ENCODE measurements around the gene ZKSCAN8. TPM values are rescaled to one million over a fixed set of nuclear protein-coding genes. Genes with fewer than 3 reads are reported as not detected.
"Not testable (repeated sequence)": the region's sequence is repeated elsewhere in the genome, so short reads cannot be mapped to it uniquely, and the experiment has no call there.

ZKSCAN8 gene
- total RNA-seq: 10 to 100 TPM; 38.0 to 42.5 (median 39.2) TPM
- total RNA-seq (2013): 37.4 TPM

GRCh38 chr6:28141500-28142329, at the start of gene ZKSCAN8:
ZKSCAN8 (plus strand) TSS chr6:28141883; CDS start chr6:28148408, 6,525 bp downstream.
- Histone ChIP-seq H3K4me3 (ENCODE audit: low read length) (peak within 1 kb of the TSS; percentile 84), H3K27me3 (ENCODE audit: control insufficient read depth, insufficient read depth, low read length) (no peaks in the 10 kb centered on the region), H3K9me3 (ENCODE audit: control insufficient read depth, insufficient read depth, low read length) (no peaks in the 10 kb centered on the region), H3K36me3 (ENCODE audit: control insufficient read depth, insufficient read depth, low read length) (peaks cover 13% of the 10 kb centered on the region), H3K4me1 (ENCODE audit: control insufficient read depth, insufficient read depth, low read length) (peaks cover 16% of the 10 kb centered on the region), H3K27ac (ENCODE audit: low read length) (peak within 1 kb of the TSS; percentile 69)
- Mint-ChIP-seq H3K4me3 (peak within 1 kb of the TSS; percentile 97), H3K27me3 (ENCODE audit: low read depth in 2 of 2) (no peaks in the 10 kb centered on the region), H3K27ac (peak within 1 kb of the TSS; percentile 89 to 94), H3K36me3 (no peaks in the 10 kb centered on the region), H3K4me1 (peaks cover 54 to 69% of the 10 kb centered on the region in 2 donors), H3K9me3 (no peaks in the 10 kb centered on the region)
- ATAC-seq (peak; percentile 70 to 82 (median 81)), DNase-seq (peak; percentile 63 to 87)
- intact Hi-C loops (cut with micrococcal nuclease): loop anchor here (1.0 to 5.0 kb wide), 3 partner anchors 17 to 256 kb away; partner anchors contain the start of genes ZKSCAN4, ZSCAN12 and ZSCAN16
- TF ChIP-seq CTCF (IDR thresholded peaks at IDR 0.05): no peak
- WGBS (ENCODE audit: insufficient coverage): under 1% methylated on average over 50 of the region's 52 CpGs

- not testable (repeated sequence) for H3K9me3 ChIP-seq (ENCODE audit: control insufficient read depth, insufficient read depth, low read length); H3K4me1 ChIP-seq (ENCODE audit: control insufficient read depth, insufficient read depth, low read length); H3K36me3 Mint-ChIP-seq; H3K36me3 ChIP-seq (ENCODE audit: control insufficient read depth, insufficient read depth, low read length); H3K27ac Mint-ChIP-seq; H3K27me3 ChIP-seq (ENCODE audit: control insufficient read depth, insufficient read depth, low read length); H3K4me3 ChIP-seq (ENCODE audit: low read length); H3K9me3 Mint-ChIP-seq; DNase-seq; ATAC-seq; H3K27ac ChIP-seq (ENCODE audit: low read length)
- 93% methylated on average over 6 of the region's 7 CpGs for WGBS (ENCODE audit: insufficient coverage)
- Mint-ChIP-seq H3K27me3 (ENCODE audit: low read depth in 2 of 2) (peaks cover 27% of the 10 kb centered on the region in 2 donors), H3K4me3 (peak overlapping the region; percentile 10), H3K4me1 (peaks cover 11 to 12% of the 10 kb centered on the region in 2 donors)
- intact Hi-C loops (cut with micrococcal nuclease): loop anchor here (5.0 kb wide), 1 partner anchor 35 kb away; no protein-coding TSS in a partner anchor
Observed at GRCh38 chr6:28102222-28102621, 39.5 kb upstream of the ZKSCAN8 start.

- Mint-ChIP-seq H3K4me1 (peaks cover 11 to 12% of the 10 kb centered on the region in 2 donors), H3K4me3 (peak overlapping the region; percentile 10), H3K27me3 (ENCODE audit: low read depth in 2 of 2) (peaks cover 26 to 27% of the 10 kb centered on the region in 2 donors)
- not testable (repeated sequence) for H3K9me3 ChIP-seq (ENCODE audit: control insufficient read depth, insufficient read depth, low read length); H3K27ac Mint-ChIP-seq; H3K9me3 Mint-ChIP-seq; H3K4me3 ChIP-seq (ENCODE audit: low read length); H3K36me3 ChIP-seq (ENCODE audit: control insufficient read depth, insufficient read depth, low read length); ATAC-seq; H3K36me3 Mint-ChIP-seq; H3K4me1 ChIP-seq (ENCODE audit: control insufficient read depth, insufficient read depth, low read length); H3K27ac ChIP-seq (ENCODE audit: low read length); DNase-seq; H3K27me3 ChIP-seq (ENCODE audit: control insufficient read depth, insufficient read depth, low read length)
- intact Hi-C loops (cut with micrococcal nuclease): loop anchor here (5.0 kb wide), 1 partner anchor 35 kb away; no protein-coding TSS in a partner anchor
Observed at GRCh38 chr6:28102699-28103098, 39.0 kb upstream of the ZKSCAN8 start.

GRCh38 chr6:28104392-28105244, 37.1 kb upstream of the ZKSCAN8 start:
- Histone ChIP-seq H3K4me3 (ENCODE audit: low read length) (peak overlapping the region; percentile 57), H3K9me3 (ENCODE audit: control insufficient read depth, insufficient read depth, low read length) (no peaks in the 10 kb centered on the region), H3K27ac (ENCODE audit: low read length) (peak overlapping the region; percentile 83), H3K36me3 (ENCODE audit: control insufficient read depth, insufficient read depth, low read length) (no peaks in the 10 kb centered on the region), H3K27me3 (ENCODE audit: control insufficient read depth, insufficient read depth, low read length) (no peaks in the 10 kb centered on the region), H3K4me1 (ENCODE audit: control insufficient read depth, insufficient read depth, low read length) (peaks cover 6% of the 10 kb centered on the region)
- peak; percentile 55 for TF ChIP-seq CTCF (IDR thresholded peaks at IDR 0.05)
- H3K36me3 Mint-ChIP-seq: no peaks in the 10 kb centered on the region
- H3K9me3 Mint-ChIP-seq: no peaks in the 10 kb centered on the region
- ATAC-seq (peak; percentile 99), DNase-seq (peak; percentile 78 to 92)
- peak overlapping the region; percentile 75 to 89 for H3K27ac Mint-ChIP-seq
- peaks cover 22 to 30% of the 10 kb centered on the region in 2 donors for H3K27me3 Mint-ChIP-seq (ENCODE audit: low read depth in 2 of 2)
- intact Hi-C loops (cut with micrococcal nuclease): loop anchor here (1.0 to 5.0 kb wide), 2 partner anchors 23 to 33 kb away; no protein-coding TSS in a partner anchor
- peaks cover 11 to 12% of the 10 kb centered on the region in 2 donors for H3K4me1 Mint-ChIP-seq
- WGBS (ENCODE audit: insufficient coverage): under 1% methylated on average over 54 of the region's 54 CpGs
- H3K4me3 Mint-ChIP-seq: peak overlapping the region; percentile 86
